IMR-90 (cell line): ENCODE results near the gene CHST6. TPM values are rescaled to one million over a fixed set of nuclear protein-coding genes. Genes with fewer than 3 reads are reported as not detected.
A peak's percentile ranks its signal among the peaks of the same experiment; 100 is the strongest.

ENCODE experiments used
- ATAC-seq: fragments of 200-7000 bp; cut with Tn5 transposase; 2 replicates; pipeline ENCODE4 v1.9.1; 2020; ENCODE audit warnings: low read depth, mild to moderate bottlenecking, moderate library complexity
- BruUV-seq: library from RNA; stranded (reverse); fragments of 400-500 nt; replicated peaks from 2 replicates; lab custom pipeline; 2021; lab: Mats Ljungman, UMichigan
- CTCF ChIA-PET: fragments of 300-600 bp; formaldehyde crosslinking; extraction: SDS; loops from one replicate; lab custom pipeline; 2021; ENCODE audit warnings: antibody characterized with exemption; lab: Yijun Ruan, JAX
- POLR2A ChIA-PET: fragments of 300-600 bp; sonication (Branson Sonifier 250); formaldehyde crosslinking; loops from one replicate; lab custom pipeline; 2022; ENCODE audit warnings: antibody characterized with exemption; ENCODE audit not compliant: unreplicated experiment; lab: Charles Lee
- DNase-seq: peaks from one replicate; pipeline ENCODE4 v3.0.0; 2013
- H2AFZ ChIP-seq: replicated peaks from 2 replicates; pipeline ENCODE3; 2013; ENCODE audit warnings: low read length, mild to moderate bottlenecking; ENCODE audit not compliant: poor library complexity
- H2AK5ac ChIP-seq: 2 replicates; pipeline ENCODE4 v1.6.1; 2013; ENCODE audit warnings: low read depth, low read length, inconsistent platforms
- H2AK9ac ChIP-seq: replicated peaks from 2 replicates; pipeline ENCODE3; 2013; ENCODE audit warnings: mild to moderate bottlenecking, low read depth, low read length, moderate library complexity; ENCODE audit not compliant: poor library complexity
- H2BK120ac ChIP-seq: 2 replicates; pipeline ENCODE4 v1.6.1; 2013; ENCODE audit warnings: low read depth, low read length, inconsistent platforms
- H2BK15ac ChIP-seq: 3 replicates; pipeline ENCODE4 v1.6.1; 2013; ENCODE audit warnings: low read depth, low read length, inconsistent platforms
- H2BK20ac ChIP-seq: 2 replicates; pipeline ENCODE4 v1.6.1; 2013; ENCODE audit warnings: low read depth, mild to moderate bottlenecking, inconsistent platforms, low read length, moderate library complexity
- H2BK5ac ChIP-seq: 2 replicates; pipeline ENCODE4 v1.6.1; 2013; ENCODE audit warnings: mild to moderate bottlenecking, low read depth, low read length, inconsistent platforms; ENCODE audit not compliant: poor library complexity, severe bottlenecking
- H3K14ac ChIP-seq: replicated peaks from 2 replicates; pipeline ENCODE4 v1.6.1; 2013; ENCODE audit warnings: low read depth, low read length, inconsistent platforms
- H3K18ac ChIP-seq: 2 replicates; pipeline ENCODE4 v1.6.1; 2013; ENCODE audit warnings: low read depth, low read length, control low read depth
- H3K23ac ChIP-seq: 2 replicates; pipeline ENCODE4 v1.6.1; 2013; ENCODE audit warnings: low read depth, low read length, inconsistent platforms
- H3K27ac ChIP-seq: 2 replicates; pipeline ENCODE4 v1.5.1; 2013; ENCODE audit warnings: mild to moderate bottlenecking, control low read depth, low read length; ENCODE audit not compliant: insufficient read depth
- H3K27me3 ChIP-seq: 2 replicates; pipeline ENCODE4 v1.6.1; 2013; ENCODE audit warnings: low read length; ENCODE audit not compliant: control insufficient read depth, insufficient read depth
- H3K36me3 ChIP-seq: 2 replicates; pipeline ENCODE4 v1.6.1; 2013; ENCODE audit warnings: low read length, mixed read lengths; ENCODE audit not compliant: control insufficient read depth, insufficient read depth
- H3K4ac ChIP-seq: 2 replicates; pipeline ENCODE4 v1.6.1; 2013; ENCODE audit warnings: low read depth, low read length, inconsistent platforms
- H3K4me1 ChIP-seq: 2 replicates; pipeline ENCODE4 v1.6.1; 2013; ENCODE audit warnings: low read length, mixed read lengths; ENCODE audit not compliant: control insufficient read depth, insufficient read depth
- H3K4me2 ChIP-seq: 2 replicates; pipeline ENCODE4 v1.6.1; 2013; ENCODE audit warnings: low read depth, mild to moderate bottlenecking, control low read depth, low read length, moderate library complexity
- H3K4me3 ChIP-seq: 2 replicates; pipeline ENCODE4 v1.5.1; 2013; ENCODE audit warnings: low read depth, mild to moderate bottlenecking, control low read depth, low read length, moderate library complexity; ENCODE audit not compliant: insufficient read depth
- H3K56ac ChIP-seq: 2 replicates; pipeline ENCODE4 v1.6.1; 2013; ENCODE audit warnings: low read length, inconsistent platforms; ENCODE audit not compliant: insufficient read depth; ENCODE audit errors: extremely low read depth
- H3K79me1 ChIP-seq, 2 experiments: 2 replicates each; pipeline ENCODE4 v1.6.1; 2013; ENCODE audit warnings: low read length in 2 of 2, inconsistent platforms in 1 of 2, low read depth in 1 of 2
- H3K9ac ChIP-seq: 2 replicates; pipeline ENCODE4 v1.6.1; 2013; ENCODE audit warnings: low read depth, low read length, control low read depth
- H3K9me1 ChIP-seq: 2 replicates; pipeline ENCODE4 v1.6.1; 2013; ENCODE audit warnings: low read length, inconsistent platforms; ENCODE audit not compliant: insufficient read depth
- H3K9me3 ChIP-seq: 2 replicates; pipeline ENCODE4 v1.6.1; 2013; ENCODE audit warnings: low read length; ENCODE audit not compliant: control insufficient read depth, insufficient read depth
- H4K20me1 ChIP-seq: 2 replicates; pipeline ENCODE4 v1.6.1; 2013; ENCODE audit warnings: low read length, inconsistent platforms; ENCODE audit not compliant: insufficient read depth
- H4K5ac ChIP-seq: 2 replicates; pipeline ENCODE4 v1.6.1; 2013; ENCODE audit warnings: mild to moderate bottlenecking, low read depth, low read length, control low read depth
- H4K8ac ChIP-seq, 2 experiments: 2 replicates each; pipeline ENCODE4 v1.6.1; 2013; ENCODE audit warnings: low read depth in 2 of 2, low read length in 2 of 2, control low read depth in 1 of 2, inconsistent platforms in 1 of 2
- H4K91ac ChIP-seq: 2 replicates; pipeline ENCODE4 v1.6.1; 2013; ENCODE audit warnings: low read depth, low read length, inconsistent platforms; ENCODE audit not compliant: insufficient read depth
- BHLHE40 ChIP-seq: fragments of 150-350 bp; IDR thresholded peaks from 2 replicates; pipeline ENCODE4 v1.6.1; 2016; ENCODE audit warnings: mild to moderate bottlenecking, low read depth, low read length
- CEBPB ChIP-seq: IDR thresholded peaks from 2 replicates; pipeline ENCODE4 v1.6.1; 2012; ENCODE audit warnings: low read depth, low read length, improper control_type of control experiment
- ELK1 ChIP-seq: fragments of 150-350 bp; IDR thresholded peaks from 2 replicates; pipeline ENCODE4 v1.6.1; 2016; ENCODE audit warnings: low read depth, mild to moderate bottlenecking, low read length, moderate library complexity, borderline replicate concordance
- FOS ChIP-seq: fragments of 150-350 bp; IDR thresholded peaks from 2 replicates; pipeline ENCODE4 v1.6.1; 2016; ENCODE audit warnings: low read depth, low read length
- MAFK ChIP-seq: IDR thresholded peaks from 2 replicates; pipeline ENCODE4 v1.6.1; 2012; ENCODE audit warnings: low read depth, low read length, improper control_type of control experiment
- MAZ ChIP-seq: IDR thresholded peaks from 2 replicates; pipeline ENCODE4 v1.6.1; 2012; ENCODE audit warnings: low read depth, mild to moderate bottlenecking, low read length, improper control_type of control experiment, moderate library complexity, borderline replicate concordance
- MXI1 ChIP-seq: IDR thresholded peaks from 2 replicates; pipeline ENCODE4 v1.6.1; 2012; ENCODE audit warnings: low read depth, mild to moderate bottlenecking, low read length, moderate library complexity, borderline replicate concordance
- NFE2L2 ChIP-seq: fragments of 150-350 bp; IDR thresholded peaks from 2 replicates; pipeline ENCODE4 v1.6.1; 2016; ENCODE audit warnings: low read depth, mild to moderate bottlenecking, low read length
- RAD21 ChIP-seq: IDR thresholded peaks from 2 replicates; pipeline ENCODE4 v1.6.1; 2012; ENCODE audit warnings: low read length, improper control_type of control experiment
- RFX5 ChIP-seq: IDR thresholded peaks from 2 replicates; pipeline ENCODE4 v1.8.0; 2012; ENCODE audit warnings: low read depth, mild to moderate bottlenecking, low read length, moderate library complexity
- SMC3 ChIP-seq: fragments of 150-350 bp; IDR thresholded peaks from 2 replicates; pipeline ENCODE4 v1.6.1; 2016; ENCODE audit warnings: low read depth, mild to moderate bottlenecking, antibody characterized with exemption, low read length, moderate library complexity
- WGBS, 2 experiments: methylation state at CpG; one replicate each; pipeline versions ENCODE4 v1.1.5 to v1.1.7; 2013; ENCODE audit warnings: missing lambda C conversion rate in 2 of 2; ENCODE audit not compliant: insufficient read length in 1 of 2; ENCODE audit errors: extremely low coverage in 2 of 2; 5-methylcytosine and 5-hydroxymethylcytosine counted together
- dilution Hi-C: fragments of 300-500 bp; cut with HindIII; formaldehyde crosslinking; loops from one replicate; pipeline ENCODE4 v1.14.3; 2018; ENCODE audit warnings: low sequenced_read_pairs; ENCODE audit not compliant: unreplicated experiment
- in situ Hi-C: fragments of 300-500 bp; cut with MboI; formaldehyde crosslinking; loops from 3 replicates; pipeline ENCODE4 v1.14.3; 2019; ENCODE audit warnings: low sequenced_read_pairs, inconsistent platforms, mixed read lengths
- intact Hi-C: fragments of 100-400 bp; cut with micrococcal nuclease; formaldehyde crosslinking; loops from 2 replicates; pipeline ENCODE4 v1.10.0; 2022
- polyA plus RNA-seq, 3 experiments: library from polyadenylated mRNA; depleted of rRNA; stranded (reverse); fragments of >200 nt; gene quantifications; 2 replicates each; pipeline ENCODE4 v1.2.3, GENCODE V29; 2012; ENCODE audit warnings: low replicate concordance in 1 of 3
- total RNA-seq: library from RNA; depleted of rRNA; stranded (reverse); fragments of >200 nt; gene quantifications from 2 replicates; pipeline ENCODE4 v1.2.3, GENCODE V29; 2012

Gene CHST6
- total and polyA plus RNA-seq, 2 of the 4 experiments (the other 2 are of a cell fraction): under 0.01 to 0.12 TPM

- Histone ChIP-seq H3K23ac (no peak overlapping the region), H3K14ac (no peak overlapping the region), H4K8ac (no peak overlapping the region), H3K4me2 (no peak overlapping the region), H3K9me1 (no peaks in the 10 kb centered on the region), H2BK120ac (no peak overlapping the region), H2BK20ac (no peak overlapping the region), H2BK15ac (no peak overlapping the region), H3K27me3 (peaks cover 15% of the 10 kb centered on the region), H3K27ac (no peak overlapping the region), H2AK9ac (no peak overlapping the region), H3K79me1 (no peaks in the 10 kb centered on the region), H3K36me3 (no peaks in the 10 kb centered on the region), H4K91ac (no peak overlapping the region), H3K4ac (no peak overlapping the region), H4K5ac (no peak overlapping the region), H3K9me3 (no peaks in the 10 kb centered on the region), H3K18ac (no peak overlapping the region), H3K9ac (no peak overlapping the region), H2AK5ac (no peak overlapping the region), H2BK5ac (no peak overlapping the region), H3K56ac (no peak overlapping the region), H3K4me1 (no peaks in the 10 kb centered on the region), H4K20me1 (no peaks in the 10 kb centered on the region), H2AFZ (no peak overlapping the region), H3K4me3 (no peak overlapping the region)
- TF ChIP-seq RFX5 (no peak), FOS (no peak), MAZ (no peak), MAFK (no peak), BHLHE40 (no peak), ELK1 (no peak), SMC3 (no peak), CEBPB (no peak), MXI1 (no peak), RAD21 (no peak), NFE2L2 (no peak)
- WGBS, 2 experiments: 92% methylated on average over 2 of the region's 2 CpGs; no CpG with 5 or more reads in 1 of the 2 experiments
- DNase-seq: peak; percentile 43
- ChIA-PET POLR2A (no interaction called here), CTCF (interaction anchor here (1.2 kb wide), 1 partner anchor 108 kb away, joined by 3 read pairs; no protein-coding TSS in a partner anchor)
- no TSS peak for BruUV-seq
- intact Hi-C loops: no loop called here
- ATAC-seq: no peak
- dilution Hi-C loops: no loop called here
- in situ Hi-C loops: no loop called here
Measured at GRCh38 chr16:75483222-75483621, 12.0 kb downstream of the CHST6 start.
